ENCODE results near the gene ZNF629. TPM values are rescaled to one million over a fixed set of nuclear protein-coding genes. Genes with fewer than 3 reads are reported as not detected.
"Not testable (repeated sequence)": the region's sequence is repeated elsewhere in the genome, so short reads cannot be mapped to it uniquely, and the experiment has no call there.

The ZNF629 gene
- total and polyA plus RNA-seq, 2 experiments from 2014 or later: 4.1 to 20.3 TPM

DNA sequence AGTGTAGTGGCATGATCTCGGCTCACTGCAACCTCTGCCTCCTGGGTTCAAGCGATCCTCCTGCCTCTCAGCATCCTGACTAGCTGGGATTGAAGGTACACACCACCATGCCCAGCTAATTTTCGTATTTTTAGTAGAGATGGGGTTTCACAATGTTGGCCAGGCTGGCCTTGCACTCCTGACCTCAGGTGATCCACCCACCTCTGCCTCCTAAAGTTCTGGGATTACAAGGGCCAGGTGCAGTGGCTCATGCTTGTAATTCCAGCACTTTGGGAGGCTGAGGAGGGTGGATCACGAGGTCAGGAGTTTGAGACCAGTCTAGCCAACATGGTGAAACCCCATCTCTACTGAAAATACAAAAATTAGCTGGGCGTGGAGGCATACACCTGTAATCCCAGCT is 22.7 kb upstream of the ZNF629 start:
- peaks cover 12% of the 10 kb centered on the region for H3F3A ChIP-seq (replicated peaks; ENCODE audit: low read depth)
- H3K36me3 ChIP-seq (ENCODE audit: insufficient read depth); H3K4me3 ChIP-seq; H3K4me1 ChIP-seq (ENCODE audit: insufficient read depth); H3K9me3 Mint-ChIP-seq; H3K27ac ChIP-seq (ENCODE audit: low read depth); H3K4me3 Mint-ChIP-seq; H3K9me2 ChIP-seq (ENCODE audit: insufficient read depth); H4K20me1 ChIP-seq (replicated peaks; ENCODE audit: insufficient read depth); DNase-seq (ENCODE audit: low spot score); H3K27ac Mint-ChIP-seq; H2AFZ ChIP-seq; H3K36me3 Mint-ChIP-seq (ENCODE audit: low read depth); H3K79me2 ChIP-seq (replicated peaks; ENCODE audit: insufficient read depth); H3K4me2 ChIP-seq; ATAC-seq: not testable (repeated sequence)
- H3K27me3 ChIP-seq (ENCODE audit: insufficient read depth): peaks cover 59% of the 10 kb centered on the region
- Mint-ChIP-seq H3K27me3 (ENCODE audit: insufficient read depth, low read depth, poor library complexity) (peaks cover 32% of the 10 kb centered on the region), H3K4me1 (peaks cover 11% of the 10 kb centered on the region)

DNA sequence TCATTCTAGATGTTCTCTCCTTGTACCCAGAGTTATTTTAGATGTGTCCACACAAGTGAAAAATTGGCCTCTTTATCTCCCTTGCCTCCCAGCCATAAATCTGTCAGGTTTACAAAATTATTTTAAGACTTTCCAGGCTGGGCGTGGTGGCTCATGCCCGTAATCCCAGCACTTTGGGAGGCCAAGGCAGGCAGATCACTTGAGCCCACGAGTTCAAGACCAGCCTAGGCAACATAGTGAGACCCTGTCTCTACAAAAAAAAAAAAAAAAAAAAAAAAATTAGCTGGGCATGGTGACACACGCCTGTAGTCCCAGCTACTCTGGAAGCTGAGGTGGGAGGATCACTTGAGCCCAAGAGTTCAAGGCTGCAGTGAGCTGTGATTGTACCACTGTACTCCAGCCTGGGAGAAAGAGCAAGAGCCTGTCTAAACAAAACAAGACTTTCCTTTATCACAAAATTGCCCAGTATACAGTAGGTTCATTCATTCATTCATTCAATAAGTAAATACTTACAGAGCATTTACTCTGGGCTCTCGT is 22.0 kb upstream of the ZNF629 start:
- H3K36me3 Mint-ChIP-seq (ENCODE audit: low read depth); H4K20me1 ChIP-seq (replicated peaks; ENCODE audit: insufficient read depth); H3K79me2 ChIP-seq (replicated peaks; ENCODE audit: insufficient read depth); DNase-seq (ENCODE audit: low spot score); H3K9me2 ChIP-seq (ENCODE audit: insufficient read depth); H3K4me2 ChIP-seq; H3K4me3 Mint-ChIP-seq; H3K4me1 ChIP-seq (ENCODE audit: insufficient read depth); H3K4me3 ChIP-seq; H3K36me3 ChIP-seq (ENCODE audit: insufficient read depth); H2AFZ ChIP-seq; ATAC-seq; H3K27ac ChIP-seq (ENCODE audit: low read depth); H3K27ac Mint-ChIP-seq; H3K9me3 Mint-ChIP-seq: not testable (repeated sequence)
- peaks cover 61% of the 10 kb centered on the region for H3K27me3 ChIP-seq (ENCODE audit: insufficient read depth)
- peaks cover 12% of the 10 kb centered on the region for H3F3A ChIP-seq (replicated peaks; ENCODE audit: low read depth)
- H3K27me3 Mint-ChIP-seq (ENCODE audit: insufficient read depth, low read depth, poor library complexity): peaks cover 32% of the 10 kb centered on the region
- H3K4me1 Mint-ChIP-seq: peaks cover 11% of the 10 kb centered on the region

DNA sequence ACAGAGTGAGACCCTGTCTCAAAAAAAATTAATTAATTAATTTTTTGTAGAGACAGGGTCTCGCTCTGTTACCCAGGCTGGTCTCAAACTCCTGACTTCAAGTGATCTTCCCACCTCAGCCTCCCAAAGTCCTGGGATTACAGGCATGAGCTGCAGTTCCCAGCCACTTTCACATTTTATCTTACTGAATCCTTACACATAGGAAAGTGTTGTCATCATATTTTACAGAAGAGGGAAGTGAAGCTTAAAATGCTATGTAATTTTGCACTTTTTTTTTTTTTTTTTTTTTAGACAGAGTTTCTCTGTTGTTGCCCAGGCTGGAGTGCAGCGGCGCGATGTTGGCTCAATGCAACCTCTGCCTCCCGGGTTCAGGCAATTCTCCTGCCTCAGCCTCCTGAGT is 21.1 kb upstream of the ZNF629 start:
- Histone ChIP-seq H3F3A (replicated peaks; ENCODE audit: low read depth) (peaks cover 12% of the 10 kb centered on the region), H3K36me3 (ENCODE audit: insufficient read depth) (no peaks in the 10 kb centered on the region), H4K20me1 (replicated peaks; ENCODE audit: insufficient read depth) (no peaks in the 10 kb centered on the region), H3K4me1 (ENCODE audit: insufficient read depth) (peaks cover 7% of the 10 kb centered on the region; the same call in 1 of the 2 replicates), H3K27me3 (ENCODE audit: insufficient read depth) (peaks cover 64% of the 10 kb centered on the region), H3K4me3 (no peak overlapping the region), H3K27ac (ENCODE audit: low read depth) (no peak overlapping the region), H3K79me2 (replicated peaks; ENCODE audit: insufficient read depth) (no peaks in the 10 kb centered on the region), H3K4me2 (no peak overlapping the region), H3K9me2 (ENCODE audit: insufficient read depth) (no peaks in the 10 kb centered on the region), H2AFZ (no peak overlapping the region)
- Mint-ChIP-seq H3K27me3 (ENCODE audit: insufficient read depth, low read depth, poor library complexity) (peaks cover 32% of the 10 kb centered on the region), H3K36me3 (ENCODE audit: low read depth) (no peaks in the 10 kb centered on the region), H3K4me3 (no peak overlapping the region), H3K4me1 (peaks cover 9% of the 10 kb centered on the region), H3K9me3 (peaks cover 3% of the 10 kb centered on the region; the same call in 1 of the 3 replicates), H3K27ac (no peak overlapping the region)
- DNase-seq (ENCODE audit: low spot score): no peak
- ATAC-seq: no peak
- TF ChIP-seq JUNB (IDR thresholded peaks at IDR 0.05; ENCODE audit: unreplicated experiment) (no peak), STAT1 (IDR thresholded peaks at IDR 0.05; ENCODE audit: unreplicated experiment) (no peak), CREB1 (CRISPR knock-in tag; IDR thresholded peaks at IDR 0.05; ENCODE audit: low read depth) (no peak), POLR2AphosphoS5 (IDR thresholded peaks at IDR 0.05; ENCODE audit: low read depth) (no peak), NANOG (IDR thresholded peaks at IDR 0.05; ENCODE audit: borderline replicate concordance) (no peak), EZH2phosphoT487 (IDR thresholded peaks at IDR 0.05; ENCODE audit: unreplicated experiment) (no peak)
- TF ChIP-seq, protein P1, sequence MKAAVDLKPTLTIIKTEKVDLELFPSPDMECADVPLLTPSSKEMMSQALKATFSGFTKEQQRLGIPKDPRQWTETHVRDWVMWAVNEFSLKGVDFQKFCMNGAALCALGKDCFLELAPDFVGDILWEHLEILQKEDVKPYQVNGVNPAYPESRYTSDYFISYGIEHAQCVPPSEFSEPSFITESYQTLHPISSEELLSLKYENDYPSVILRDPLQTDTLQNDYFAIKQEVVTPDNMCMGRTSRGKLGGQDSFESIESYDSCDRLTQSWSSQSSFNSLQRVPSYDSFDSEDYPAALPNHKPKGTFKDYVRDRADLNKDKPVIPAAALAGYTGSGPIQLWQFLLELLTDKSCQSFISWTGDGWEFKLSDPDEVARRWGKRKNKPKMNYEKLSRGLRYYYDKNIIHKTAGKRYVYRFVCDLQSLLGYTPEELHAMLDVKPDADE (IDR thresholded peaks at IDR 0.05): no peak
- TF ChIP-seq, protein P2, sequence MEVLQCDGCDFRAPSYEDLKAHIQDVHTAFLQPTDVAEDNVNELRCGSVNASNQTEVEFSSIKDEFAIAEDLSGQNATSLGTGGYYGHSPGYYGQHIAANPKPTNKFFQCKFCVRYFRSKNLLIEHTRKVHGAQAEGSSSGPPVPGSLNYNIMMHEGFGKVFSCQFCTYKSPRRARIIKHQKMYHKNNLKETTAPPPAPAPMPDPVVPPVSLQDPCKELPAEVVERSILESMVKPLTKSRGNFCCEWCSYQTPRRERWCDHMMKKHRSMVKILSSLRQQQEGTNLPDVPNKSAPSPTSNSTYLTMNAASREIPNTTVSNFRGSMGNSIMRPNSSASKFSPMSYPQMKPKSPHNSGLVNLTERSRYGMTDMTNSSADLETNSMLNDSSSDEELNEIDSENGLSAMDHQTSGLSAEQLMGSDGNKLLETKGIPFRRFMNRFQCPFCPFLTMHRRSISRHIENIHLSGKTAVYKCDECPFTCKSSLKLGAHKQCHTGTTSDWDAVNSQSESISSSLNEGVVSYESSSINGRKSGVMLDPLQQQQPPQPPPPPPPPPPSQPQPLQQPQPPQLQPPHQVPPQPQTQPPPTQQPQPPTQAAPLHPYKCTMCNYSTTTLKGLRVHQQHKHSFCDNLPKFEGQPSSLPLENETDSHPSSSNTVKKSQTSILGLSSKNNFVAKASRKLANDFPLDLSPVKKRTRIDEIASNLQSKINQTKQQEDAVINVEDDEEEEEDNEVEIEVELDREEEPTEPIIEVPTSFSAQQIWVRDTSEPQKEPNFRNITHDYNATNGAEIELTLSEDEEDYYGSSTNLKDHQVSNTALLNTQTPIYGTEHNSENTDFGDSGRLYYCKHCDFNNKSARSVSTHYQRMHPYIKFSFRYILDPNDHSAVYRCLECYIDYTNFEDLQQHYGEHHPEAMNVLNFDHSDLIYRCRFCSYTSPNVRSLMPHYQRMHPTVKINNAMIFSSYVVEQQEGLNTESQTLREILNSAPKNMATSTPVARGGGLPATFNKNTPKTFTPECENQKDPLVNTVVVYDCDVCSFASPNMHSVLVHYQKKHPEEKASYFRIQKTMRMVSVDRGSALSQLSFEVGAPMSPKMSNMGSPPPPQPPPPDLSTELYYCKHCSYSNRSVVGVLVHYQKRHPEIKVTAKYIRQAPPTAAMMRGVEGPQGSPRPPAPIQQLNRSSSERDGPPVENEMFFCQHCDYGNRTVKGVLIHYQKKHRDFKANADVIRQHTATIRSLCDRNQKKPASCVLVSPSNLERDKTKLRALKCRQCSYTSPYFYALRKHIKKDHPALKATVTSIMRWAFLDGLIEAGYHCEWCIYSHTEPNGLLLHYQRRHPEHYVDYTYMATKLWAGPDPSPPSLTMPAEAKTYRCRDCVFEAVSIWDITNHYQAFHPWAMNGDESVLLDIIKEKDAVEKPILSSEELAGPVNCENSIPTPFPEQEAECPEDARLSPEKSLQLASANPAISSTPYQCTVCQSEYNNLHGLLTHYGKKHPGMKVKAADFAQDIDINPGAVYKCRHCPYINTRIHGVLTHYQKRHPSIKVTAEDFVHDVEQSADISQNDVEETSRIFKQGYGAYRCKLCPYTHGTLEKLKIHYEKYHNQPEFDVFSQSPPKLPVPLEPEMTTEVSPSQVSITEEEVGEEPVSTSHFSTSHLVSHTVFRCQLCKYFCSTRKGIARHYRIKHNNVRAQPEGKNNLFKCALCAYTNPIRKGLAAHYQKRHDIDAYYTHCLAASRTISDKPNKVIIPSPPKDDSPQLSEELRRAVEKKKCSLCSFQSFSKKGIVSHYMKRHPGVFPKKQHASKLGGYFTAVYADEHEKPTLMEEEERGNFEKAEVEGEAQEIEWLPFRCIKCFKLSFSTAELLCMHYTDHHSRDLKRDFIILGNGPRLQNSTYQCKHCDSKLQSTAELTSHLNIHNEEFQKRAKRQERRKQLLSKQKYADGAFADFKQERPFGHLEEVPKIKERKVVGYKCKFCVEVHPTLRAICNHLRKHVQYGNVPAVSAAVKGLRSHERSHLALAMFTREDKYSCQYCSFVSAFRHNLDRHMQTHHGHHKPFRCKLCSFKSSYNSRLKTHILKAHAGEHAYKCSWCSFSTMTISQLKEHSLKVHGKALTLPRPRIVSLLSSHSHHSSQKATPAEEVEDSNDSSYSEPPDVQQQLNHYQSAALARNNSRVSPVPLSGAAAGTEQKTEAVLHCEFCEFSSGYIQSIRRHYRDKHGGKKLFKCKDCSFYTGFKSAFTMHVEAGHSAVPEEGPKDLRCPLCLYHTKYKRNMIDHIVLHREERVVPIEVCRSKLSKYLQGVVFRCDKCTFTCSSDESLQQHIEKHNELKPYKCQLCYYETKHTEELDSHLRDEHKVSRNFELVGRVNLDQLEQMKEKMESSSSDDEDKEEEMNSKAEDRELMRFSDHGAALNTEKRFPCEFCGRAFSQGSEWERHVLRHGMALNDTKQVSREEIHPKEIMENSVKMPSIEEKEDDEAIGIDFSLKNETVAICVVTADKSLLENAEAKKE (CRISPR knock-in tag; IDR thresholded peaks at IDR 0.05): no peak
